HepG2 (cell line): ENCODE data around the gene PHLPP2. TPM values are rescaled to one million over a fixed set of nuclear protein-coding genes. Genes with fewer than 3 reads are reported as not detected.
"Not testable (repeated sequence)": the region's sequence is repeated elsewhere in the genome, so short reads cannot be mapped to it uniquely, and the experiment has no call there.

Experiments
- ATAC-seq: fragments of 200-7000 bp; cut with Tn5 transposase; 3 replicates; pipeline ENCODE4 v1.9.1; 2020; ENCODE audit warnings: mild to moderate bottlenecking, moderate library complexity
- BruUV-seq: library from RNA; stranded (reverse); fragments of 400-500 nt; replicated peaks from 2 replicates; lab custom pipeline; 2021; lab: Mats Ljungman, UMichigan
- CTCF ChIA-PET: fragments of 300-600 bp; formaldehyde crosslinking; extraction: SDS; loops from one replicate; lab custom pipeline; 2021; ENCODE audit warnings: low total read pairs, inconsistent platforms, low intra/inter-chr PET ratio; lab: Yijun Ruan, JAX
- POLR2A ChIA-PET: fragments of 350-600 bp; sonication (Branson Sonifier 250); formaldehyde crosslinking; loops from one replicate; lab custom pipeline; 2020; ENCODE audit warnings: antibody characterized with exemption, inconsistent platforms; lab: Yijun Ruan, JAX
- DNase-seq: peaks from one replicate; pipeline ENCODE4 v3.0.0-alpha.2; 2015; ENCODE audit warnings: low spot score
- FAIRE-seq: peaks from 3 replicates; lab custom pipeline; 2011; peaks lifted over from hg19 to GRCh38; lab: Jason Lieb, UNC
- H2AFZ ChIP-seq: one replicate; pipeline ENCODE4 v1.6.1; 2011; ENCODE audit warnings: low read length, inconsistent platforms
- H3K27ac ChIP-seq: fragments of 300-600 bp; 3 replicates; pipeline ENCODE4 v1.8.0; 2011; ENCODE audit warnings: mixed run types, mild to moderate bottlenecking, mixed read lengths, low read length, inconsistent platforms; ENCODE audit not compliant: insufficient read depth; ENCODE audit errors: extremely low read length
- H3K27me3 ChIP-seq, 2 experiments: fragments of 200-600 bp in 1 of 2; 2 replicates in 1 of 2; 3 replicates in 1 of 2; pipeline versions ENCODE4 v1.6.0 to v1.8.0; 2011; ENCODE audit warnings: low read length in 2 of 2, mild to moderate bottlenecking in 2 of 2, moderate library complexity in 2 of 2, inconsistent platforms in 1 of 2; ENCODE audit not compliant: insufficient read depth in 2 of 2, control insufficient read depth in 1 of 2
- H3K36me3 ChIP-seq, 2 experiments: fragments of 200-600 bp in 1 of 2; replicated peaks in 1 of 2; 2 replicates in 1 of 2; 3 replicates in 1 of 2; pipeline versions ENCODE4 v1.5.1 to v1.8.0; 2011; ENCODE audit warnings: low read length in 2 of 2, inconsistent platforms in 1 of 2; ENCODE audit not compliant: insufficient read depth in 2 of 2, control insufficient read depth in 1 of 2
- H3K4me1 ChIP-seq: 2 replicates; pipeline ENCODE4 v1.5.1; 2012; ENCODE audit warnings: low read length, inconsistent platforms; ENCODE audit not compliant: insufficient read depth
- H3K4me2 ChIP-seq: 2 replicates; pipeline ENCODE4 v1.6.0; 2011; ENCODE audit warnings: low read depth, low read length, inconsistent platforms
- H3K4me3 ChIP-seq, 3 experiments: fragments of 200-600 bp in 1 of 3; sonication (generic), shearing (Covaris generic) in 1 of 3; replicated peaks in 1 of 3; 2 replicates each; pipeline ENCODE4 v1.5.1; 2011 to 2016; ENCODE audit warnings: low read length in 3 of 3, inconsistent platforms in 2 of 3, low read depth in 2 of 3, mild to moderate bottlenecking in 2 of 3, control low read depth in 1 of 3, mixed read lengths in 1 of 3; ENCODE audit not compliant: insufficient read depth in 1 of 3
- H3K79me2 ChIP-seq: one replicate; pipeline ENCODE4 v1.6.1; 2011; ENCODE audit warnings: low read length, inconsistent platforms; ENCODE audit not compliant: insufficient read depth
- H3K9ac ChIP-seq: 2 replicates; pipeline ENCODE4 v1.6.0; 2011; ENCODE audit warnings: mild to moderate bottlenecking, low read depth, low read length, inconsistent platforms; ENCODE audit not compliant: insufficient read depth
- H3K9me3 ChIP-seq: 2 replicates; pipeline ENCODE4 v1.5.1; 2012; ENCODE audit warnings: mild to moderate bottlenecking, low read length
- H4K20me1 ChIP-seq: 2 replicates; pipeline ENCODE4 v1.6.0; 2011; ENCODE audit warnings: inconsistent platforms, mild to moderate bottlenecking, low read length, moderate library complexity; ENCODE audit not compliant: insufficient read depth
- NFAT5 ChIP-seq: sonication (generic); formaldehyde crosslinking; IDR thresholded peaks from 2 replicates; pipeline ENCODE4 v1.4.0; 2020; ENCODE audit warnings: missing genetic modification reagents
- POGK ChIP-seq: sonication (generic); formaldehyde crosslinking; conservative IDR thresholded peaks from 2 replicates; pipeline ENCODE4 v1.8.0; 2022; ENCODE audit warnings: mild to moderate bottlenecking, moderate library complexity, missing genetic modification reagents
- SCMH1 ChIP-seq: sonication (generic); formaldehyde crosslinking; IDR thresholded peaks from 2 replicates; pipeline ENCODE4 v1.9.0; 2021; ENCODE audit warnings: missing genetic modification reagents, mild to moderate bottlenecking, borderline replicate concordance
- ZNF441 ChIP-seq: sonication (generic); formaldehyde crosslinking; IDR thresholded peaks from 2 replicates; pipeline ENCODE4 v1.7.0; 2021; ENCODE audit warnings: missing genetic modification reagents, borderline replicate concordance
- ZNF556 ChIP-seq: sonication (generic); formaldehyde crosslinking; IDR thresholded peaks from 2 replicates; pipeline ENCODE4 v1.4.0; 2020; ENCODE audit warnings: mild to moderate bottlenecking, missing genetic modification reagents, borderline replicate concordance
- WGBS: methylation state at CpG from one replicate; pipeline ENCODE4 v1.1.6; 2017; ENCODE audit warnings: low lambda C conversion rate; 5-methylcytosine and 5-hydroxymethylcytosine counted together
- in situ Hi-C: cut with HindIII; loops from 2 replicates; pipeline ENCODE4 v1.10.0; 2017; ENCODE audit warnings: low pct_unique_long_range_greater_than_20kb; ENCODE audit not compliant: extremely low pct_ligation_motif_present
- intact Hi-C: fragments of 100-400 bp; cut with micrococcal nuclease; formaldehyde crosslinking; loops from one replicate; pipeline ENCODE4 v1.10.0; 2022; ENCODE audit not compliant: unreplicated experiment
- polyA plus RNA-seq, 8 experiments: library from polyadenylated mRNA; depleted of rRNA in 3 of 8; stranded (reverse) in 7 of 8; unstranded in 1 of 8; fragments of >200 nt; fragmentation: Illumina TruSeq in 4 of 8; extraction: Trizol in 4 of 8; gene quantifications; 2 replicates each; pipeline versions ENCODE4 v1.2.1 to v1.2.3, GENCODE V29; 2011 to 2016; ENCODE audit warnings: low read depth in 4 of 8, missing spikeins in 1 of 8, mixed read lengths in 1 of 8; ENCODE audit not compliant: insufficient read depth in 1 of 8
- total RNA-seq, 5 experiments: library from RNA; depleted of rRNA; stranded (reverse); fragments of >200 nt; fragmentation: Illumina TruSeq; extraction: Trizol; gene quantifications; 2 replicates each; pipeline ENCODE4 v1.2.3, GENCODE V29; 2016; ENCODE audit warnings: low read depth in 1 of 5

PHLPP2 gene
- total and polyA plus RNA-seq, 2 of the 13 experiments (the other 11 are each of a cell fraction or from before 2014, with no cell fraction given) = 8.9 TPM

GRCh38 chr16:71687861-71688260, 36.6 kb downstream of the PHLPP2 start (continued):
- TF ChIP-seq ZNF556 = no peak
- TF ChIP-seq ZNF441 (CRISPR knock-in tag) = no peak

DNA sequence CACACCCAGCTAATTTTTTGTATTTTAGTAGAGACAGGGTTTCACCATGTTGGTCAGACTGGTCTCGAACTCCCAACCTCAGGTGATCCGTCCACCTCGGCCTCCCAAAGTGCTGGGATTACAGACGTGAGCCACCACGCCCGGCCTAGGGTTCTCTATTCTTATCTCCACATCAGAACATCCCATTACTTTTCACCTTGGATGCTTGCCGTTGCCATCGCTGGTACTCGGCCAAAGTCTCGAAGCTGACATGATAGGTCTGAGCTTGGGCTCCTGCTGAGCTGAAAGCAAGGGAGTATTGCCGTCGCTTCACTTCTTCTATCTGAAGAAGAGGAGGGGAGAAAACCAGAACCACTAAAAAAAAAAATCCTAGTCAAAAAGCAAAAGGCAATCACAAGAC, 40.2 kb downstream of the PHLPP2 start:
- H3K9me3 ChIP-seq, H2AFZ ChIP-seq, DNase-seq, H3K4me2 ChIP-seq, in situ Hi-C loops, H3K27me3 ChIP-seq, intact Hi-C loops, POLR2A ChIA-PET, FAIRE-seq, ATAC-seq, H4K20me1 ChIP-seq, H3K9ac ChIP-seq, H3K4me1 ChIP-seq, H3K4me3 ChIP-seq, H3K27ac ChIP-seq, BruUV-seq, CTCF ChIA-PET, H3K79me2 ChIP-seq: not testable (repeated sequence)
- H3K36me3 ChIP-seq = peaks cover 8 to 45% of the 10 kb centered on the region in 2 experiments
- 99% methylated on average over 12 of the region's 12 CpGs for WGBS

GRCh38 chr16:71681360-71681759, 43.1 kb downstream of the PHLPP2 start:
- no peak overlapping the region for H3K4me3 ChIP-seq
- BruUV-seq = no TSS peak
- ATAC-seq (no peak), FAIRE-seq (no peak), DNase-seq (no peak)
- no peaks in the 10 kb centered on the region for H4K20me1 ChIP-seq
- intact Hi-C loops (no loop called here), in situ Hi-C loops (no loop called here)
- H3K9ac ChIP-seq = no peak overlapping the region
- POLR2A ChIA-PET = no interaction called here
- H3K36me3 ChIP-seq = peaks cover 8 to 36% of the 10 kb centered on the region in 2 experiments
- H3K27me3 ChIP-seq = no peaks in the 10 kb centered on the region
- 92% methylated on average over 2 of the region's 2 CpGs for WGBS
- no peak overlapping the region for H3K27ac ChIP-seq
- H3K4me2 ChIP-seq = no peak overlapping the region
- H3K4me1 ChIP-seq = no peaks in the 10 kb centered on the region
- H3K79me2 ChIP-seq = no peaks in the 10 kb centered on the region
- CTCF ChIA-PET = no interaction called here
- H2AFZ ChIP-seq = no peak overlapping the region
- no peaks in the 10 kb centered on the region for H3K9me3 ChIP-seq
- no peak for TF ChIP-seq NFAT5 (CRISPR knock-in tag)
- no peak for TF ChIP-seq POGK (CRISPR knock-in tag)
- no peak for TF ChIP-seq SCMH1
